ENCODE results near the gene KIAA1586. TPM values are rescaled to one million over a fixed set of nuclear protein-coding genes. Genes with fewer than 3 reads are reported as not detected.

The KIAA1586 gene
- 15.1 and 19.0 TPM in 2 replicates for total RNA-seq

GRCh38 chr6:57046332-57047256 lies at the start of gene KIAA1586:
KIAA1586 (plus strand) TSS chr6:57046693; CDS start chr6:57046756, 63 bp downstream.

GRCh38 chr6:57089687-57090457 lies 43.4 kb downstream of the KIAA1586 start, which contains the start of gene ZNF451:
ZNF451 (plus strand) TSS chr6:57090188; CDS start chr6:57090254, 66 bp downstream.

Small RNAs within 50 kb of the gene (small RNA-seq; reads per million reads assigned to genes)
- gene FTH1P15: not detected

Other genes starting within 250 kb of the KIAA1586 start
- gene BEND6, start 91.6 kb upstream of the KIAA1586 start, total RNA-seq: 9.6 and 12.7 TPM in 2 replicates
- 48.9 and 67.6 TPM in 2 replicates for gene ZNF451, start 43.5 kb downstream of the KIAA1586 start, total RNA-seq
- gene BAG2, start 125.6 kb downstream of the KIAA1586 start, total RNA-seq: 18.7 and 24.4 TPM in 2 replicates
- gene RAB23, start 175.6 kb downstream of the KIAA1586 start, total RNA-seq: 30.5 and 45.5 TPM in 2 replicates

Measured in subcutaneous preadipocyte (primary cell).